Stimulated activated CD8-positive, alpha-beta memory T cell treated with anti-CD3 and anti-CD28 coated beads, Interleukin-4, amount 100 ng/mL, for 48 hours (primary cell): Measurements from ENCODE around the gene KRTAP3-1.
"Not testable (repeated sequence)": the region's sequence is repeated elsewhere in the genome, so short reads cannot be mapped to it uniquely, and the experiment has no call there.

Experiments used
- DNase-seq: peaks from one replicate; pipeline ENCODE4 v3.0.0-alpha.2; 2020

The KRTAP3-1 gene

DNA sequence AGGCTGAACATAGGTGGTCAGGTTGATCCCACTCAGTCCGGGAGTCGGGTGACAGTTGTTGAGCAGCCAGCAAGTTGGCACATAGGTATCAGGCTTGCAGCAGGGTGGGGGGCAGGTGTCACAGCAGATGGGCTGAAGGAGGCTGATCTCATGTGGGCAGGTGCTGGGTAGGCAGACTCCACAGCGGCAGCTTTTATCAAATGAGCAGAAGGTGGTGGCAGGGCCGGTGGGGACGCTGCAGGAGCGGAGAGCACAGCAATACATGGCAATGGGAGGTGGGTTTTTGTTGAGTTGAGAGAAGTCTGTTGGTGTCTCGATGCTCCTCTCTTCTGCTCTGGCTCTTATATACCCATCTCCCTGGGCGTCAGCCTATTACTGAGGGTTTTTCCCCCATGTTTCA lies at the start of gene KRTAP3-1:
TSS of gene KRTAP3-1 (minus strand) at position 318 of the 400 bp plus-strand sequence. CDS start at position 264, 54 bp downstream.
- no peak for DNase-seq

DNA sequence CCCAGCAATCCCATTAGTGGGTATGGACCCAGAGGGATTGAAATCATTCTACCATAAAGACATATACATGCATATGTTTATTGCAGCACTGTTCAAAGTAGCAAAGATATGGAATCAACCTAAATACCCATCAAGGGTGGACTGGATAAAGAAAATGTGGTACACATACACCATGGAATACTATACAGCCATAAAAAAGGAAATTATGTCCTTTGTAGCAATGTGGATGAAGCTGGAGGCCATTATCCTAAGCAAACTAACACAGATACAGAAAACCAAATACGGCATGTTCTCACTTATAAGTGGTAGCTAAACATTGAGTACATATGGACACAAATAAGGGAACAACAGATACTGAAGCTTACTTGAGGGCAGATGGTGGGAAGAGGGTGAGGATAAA lies 48.6 kb upstream of the KRTAP3-1 start:
- no peak for DNase-seq

DNA sequence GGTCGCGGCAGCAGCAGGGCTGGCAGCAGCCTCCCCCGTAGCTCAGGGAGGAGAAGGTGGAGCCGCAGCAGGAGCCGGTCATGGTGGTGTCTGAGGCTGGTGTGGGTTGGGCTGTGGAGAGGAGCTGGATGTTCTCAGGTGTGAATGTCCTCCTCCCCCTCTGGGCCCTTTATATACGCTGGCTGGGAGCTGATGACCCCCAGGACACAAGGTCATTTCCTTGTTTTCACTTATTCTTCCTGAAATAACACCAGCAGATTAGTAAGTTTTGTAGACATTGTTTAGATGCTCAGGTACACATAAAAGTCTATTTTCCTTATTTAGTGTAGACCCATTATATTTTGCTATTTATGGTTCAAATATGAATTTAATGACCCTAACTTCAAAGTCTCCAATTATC lies 46.2 kb upstream of the KRTAP3-1 start, which contains the start of gene KRTAP2-2:
TSS of gene KRTAP2-2 (minus strand) at position 101 of the 400 bp plus-strand sequence. CDS start at position 82, 19 bp downstream.
- not testable (repeated sequence) for DNase-seq

DNA sequence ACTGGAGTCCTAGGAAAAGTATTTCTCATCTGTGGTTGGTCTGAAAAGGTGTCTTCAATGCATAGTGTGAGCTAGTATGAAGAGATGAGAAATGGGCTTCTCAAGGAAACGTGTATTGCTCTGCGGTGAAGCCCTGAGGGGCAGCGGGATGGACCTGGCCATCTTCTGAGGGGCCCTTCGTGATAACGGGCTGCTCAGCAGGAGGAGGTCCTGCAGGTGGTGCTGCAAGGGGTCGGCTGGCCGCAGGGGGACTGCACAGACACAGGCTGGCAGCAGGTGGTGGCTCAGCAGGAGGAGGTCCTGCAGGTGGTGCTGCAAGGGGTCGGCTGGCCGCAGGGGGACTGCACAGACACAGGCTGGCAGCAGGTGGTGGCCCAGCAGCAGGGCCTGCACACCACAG lies 45.6 kb upstream of the KRTAP3-1 start:
- DNase-seq, result not testable (repeated sequence)

DNA sequence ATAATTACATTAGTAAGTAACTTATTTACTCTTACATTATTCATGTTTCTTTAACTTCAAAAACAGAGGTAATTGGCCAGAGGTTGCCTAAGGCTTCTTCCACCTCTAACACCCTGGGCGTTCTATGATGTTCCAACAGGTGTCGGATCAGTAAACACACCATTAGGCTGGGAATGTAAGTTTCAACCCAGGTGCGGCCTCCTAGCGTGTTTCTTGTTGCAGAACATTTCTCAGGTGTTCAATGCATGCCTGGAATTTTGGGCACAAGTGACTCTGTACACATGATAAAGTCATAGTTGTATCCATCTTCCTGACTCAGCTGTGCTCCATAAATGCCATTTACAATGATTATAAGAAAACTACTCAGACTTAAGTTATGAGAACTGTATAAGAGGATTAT lies 45.1 kb upstream of the KRTAP3-1 start:
- no peak for DNase-seq

DNA sequence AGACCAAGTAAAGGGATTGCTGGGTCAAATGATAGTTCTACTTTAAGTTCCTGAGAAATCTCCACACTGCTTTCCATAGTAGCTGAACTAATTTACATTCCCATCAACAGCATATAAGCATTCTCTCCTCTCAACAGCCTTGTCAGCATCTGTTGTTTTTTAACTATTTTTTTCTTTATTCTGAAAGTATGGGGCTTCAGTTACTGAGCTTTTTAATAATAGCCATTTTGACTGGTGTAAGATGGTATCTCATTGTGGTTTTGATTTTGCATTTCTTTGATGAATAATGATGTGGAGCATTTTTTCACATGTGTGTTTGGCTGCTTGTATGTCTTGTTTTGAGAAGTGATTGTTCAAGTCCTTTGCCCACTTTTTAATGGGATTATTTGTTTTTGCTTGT lies 43.6 kb upstream of the KRTAP3-1 start:
- DNase-seq, result no peak

DNA sequence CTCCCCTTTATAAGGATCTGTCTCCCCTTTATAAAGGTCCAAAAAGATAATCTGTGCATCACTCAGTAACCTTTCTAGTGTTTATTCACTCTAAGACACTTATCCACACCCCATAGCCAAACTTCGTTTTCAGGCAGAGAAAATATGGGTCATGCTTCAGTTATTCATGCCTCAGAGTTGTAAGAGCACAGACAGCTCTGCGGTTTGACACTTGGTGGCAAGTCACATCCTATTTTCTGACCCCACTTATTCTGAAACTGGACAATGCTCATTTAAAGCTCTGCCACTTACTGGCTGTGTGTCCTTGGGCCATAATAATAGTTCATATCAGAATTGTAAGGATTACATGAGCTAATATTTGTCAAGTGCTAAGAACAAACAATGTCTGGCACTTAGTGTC lies 40.2 kb upstream of the KRTAP3-1 start:
- DNase-seq, result no peak

DNA sequence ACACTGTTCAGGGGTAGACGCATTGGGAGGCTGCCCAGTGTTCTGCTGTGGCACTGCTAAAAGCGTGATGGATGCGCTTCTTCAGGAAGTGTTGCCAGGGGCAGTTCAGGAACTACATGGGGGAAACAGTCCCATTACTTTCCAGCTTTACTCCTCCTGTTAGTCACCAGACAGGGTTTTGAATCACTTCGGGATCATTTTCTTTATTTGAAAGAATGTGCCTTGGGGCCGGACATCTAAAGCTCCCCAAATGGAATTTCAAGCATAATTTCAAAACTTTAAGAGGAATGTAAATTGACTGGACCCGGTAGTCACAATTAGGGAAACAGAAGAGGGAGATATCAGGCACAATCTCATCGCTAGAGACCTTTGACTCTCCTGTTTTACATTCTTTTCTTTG lies 39.5 kb upstream of the KRTAP3-1 start:
- DNase-seq, result no peak

DNA sequence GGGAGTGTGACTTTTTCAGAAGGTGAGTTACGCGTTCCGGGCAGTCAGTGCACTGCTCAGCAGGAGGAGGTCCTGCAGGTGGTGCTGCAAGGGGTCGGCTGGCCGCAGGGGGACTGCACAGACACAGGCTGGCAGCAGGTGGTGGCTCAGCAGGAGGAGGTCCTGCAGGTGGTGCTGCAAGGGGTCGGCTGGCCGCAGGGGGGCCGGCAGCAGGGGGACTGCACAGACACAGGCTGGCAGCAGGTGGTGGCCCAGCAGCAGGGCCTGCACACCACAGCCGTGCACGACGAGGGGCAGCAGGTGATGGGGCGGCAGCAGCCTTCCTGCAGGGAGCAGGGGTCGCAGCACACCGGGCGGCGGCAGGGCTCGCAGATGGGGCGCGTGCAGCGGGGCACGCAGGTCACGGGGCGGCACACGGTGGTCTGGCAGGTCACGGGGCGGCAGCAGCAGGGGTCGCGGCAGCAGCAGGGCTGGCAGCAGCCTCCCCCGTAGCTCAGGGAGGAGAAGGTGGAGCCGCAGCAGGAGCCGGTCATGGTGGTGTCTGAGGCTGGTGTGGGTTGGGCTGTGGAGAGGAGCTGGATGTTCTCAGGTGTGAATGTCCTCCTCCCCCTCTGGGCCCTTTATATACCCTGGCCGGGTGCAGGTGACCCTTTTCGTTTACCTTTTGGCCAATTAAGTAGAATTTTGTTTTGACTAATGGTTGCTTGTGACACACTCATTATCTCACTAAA lies 38.0 kb upstream of the KRTAP3-1 start, which contains the start of gene KRTAP2-1:
TSS of gene KRTAP2-1 (minus strand) at position 582 of the 731 bp plus-strand sequence. CDS start at position 533, 49 bp downstream.
- not testable (repeated sequence) for DNase-seq

DNA sequence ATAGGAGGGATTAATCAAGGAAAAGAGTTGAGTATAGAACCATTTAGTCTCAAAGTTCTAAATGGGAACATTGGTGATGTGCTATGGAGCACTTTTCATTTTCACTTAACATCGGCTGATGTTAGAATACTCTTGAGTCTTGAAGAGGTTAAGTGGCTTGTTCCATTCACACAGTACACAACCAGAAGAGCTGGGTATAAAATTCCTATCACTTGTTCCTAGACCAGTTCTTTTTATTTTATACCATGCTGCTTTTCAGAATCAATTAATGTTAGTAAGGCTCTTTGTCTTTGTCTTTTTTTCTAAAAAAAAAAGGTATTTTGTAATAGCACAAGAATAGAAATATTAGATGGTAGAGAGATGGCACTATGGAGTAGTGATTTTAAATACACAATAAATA lies 34.0 kb upstream of the KRTAP3-1 start:
- no peak for DNase-seq

DNA sequence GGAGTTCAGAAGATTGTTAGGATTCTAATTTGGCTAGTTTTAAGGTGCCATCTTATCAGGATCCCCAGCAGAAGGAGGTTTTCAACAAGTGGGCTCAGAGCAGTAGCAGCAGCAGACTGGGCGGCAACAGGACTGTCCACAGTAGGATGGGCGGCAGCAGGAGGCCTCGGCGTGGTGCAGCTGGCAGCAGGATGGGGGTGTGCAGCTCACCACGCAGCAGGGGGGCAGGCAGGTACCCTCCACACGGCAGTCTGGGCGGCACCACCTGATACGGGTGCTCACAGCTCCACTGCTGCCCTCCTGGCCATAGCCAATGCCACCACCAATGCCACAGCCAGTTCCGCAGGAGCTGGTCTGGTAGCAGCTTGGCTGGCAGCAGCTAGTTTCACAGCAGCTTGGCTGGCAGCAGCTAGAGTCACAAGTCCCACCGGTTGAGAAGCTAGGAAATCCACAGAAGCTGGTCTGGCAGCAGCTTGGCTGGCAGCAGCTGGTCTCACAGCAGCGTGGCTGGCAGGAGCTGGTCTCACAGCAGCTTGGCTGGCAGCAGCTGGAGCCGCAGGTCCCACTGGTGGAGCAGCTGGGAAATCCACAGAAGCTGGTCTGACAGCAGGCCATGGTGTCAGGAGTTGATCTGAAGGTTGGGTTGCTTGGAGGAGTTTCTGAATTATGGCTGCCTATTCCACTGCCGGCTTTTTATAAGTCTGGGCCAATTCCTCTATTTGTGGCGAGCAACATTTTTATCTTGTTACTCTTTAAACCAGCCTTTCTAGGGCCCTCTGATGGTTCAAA lies 32.0 kb upstream of the KRTAP3-1 start, which contains the start of gene KRTAP1-1:
TSS of gene KRTAP1-1 (minus strand) at position 668 of the 789 bp plus-strand sequence. CDS start at position 615, 53 bp downstream.
- DNase-seq, result not testable (repeated sequence)

DNA sequence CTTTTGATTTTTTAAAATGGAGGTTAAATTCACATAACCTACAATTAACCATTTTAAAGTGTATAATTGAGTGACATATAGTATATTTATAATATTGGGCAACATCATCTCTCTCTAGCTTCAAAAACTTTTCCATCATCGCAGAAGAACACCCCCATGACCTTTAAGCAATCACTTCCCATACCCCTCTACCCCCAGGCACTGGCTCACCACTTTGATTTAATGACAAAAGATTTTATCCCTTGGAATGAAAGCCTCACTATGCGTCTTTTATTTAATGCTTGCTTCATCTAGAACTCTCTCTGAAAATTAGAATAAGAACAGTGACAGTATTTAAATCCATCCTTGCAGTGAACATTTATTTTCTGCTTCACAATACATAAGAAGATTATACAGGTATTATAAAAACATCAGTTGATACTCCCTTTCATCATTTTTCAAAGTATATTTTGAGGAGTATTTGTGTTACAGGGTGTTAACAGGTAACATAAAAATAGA lies 29.0 kb upstream of the KRTAP3-1 start:
- no peak for DNase-seq

DNA sequence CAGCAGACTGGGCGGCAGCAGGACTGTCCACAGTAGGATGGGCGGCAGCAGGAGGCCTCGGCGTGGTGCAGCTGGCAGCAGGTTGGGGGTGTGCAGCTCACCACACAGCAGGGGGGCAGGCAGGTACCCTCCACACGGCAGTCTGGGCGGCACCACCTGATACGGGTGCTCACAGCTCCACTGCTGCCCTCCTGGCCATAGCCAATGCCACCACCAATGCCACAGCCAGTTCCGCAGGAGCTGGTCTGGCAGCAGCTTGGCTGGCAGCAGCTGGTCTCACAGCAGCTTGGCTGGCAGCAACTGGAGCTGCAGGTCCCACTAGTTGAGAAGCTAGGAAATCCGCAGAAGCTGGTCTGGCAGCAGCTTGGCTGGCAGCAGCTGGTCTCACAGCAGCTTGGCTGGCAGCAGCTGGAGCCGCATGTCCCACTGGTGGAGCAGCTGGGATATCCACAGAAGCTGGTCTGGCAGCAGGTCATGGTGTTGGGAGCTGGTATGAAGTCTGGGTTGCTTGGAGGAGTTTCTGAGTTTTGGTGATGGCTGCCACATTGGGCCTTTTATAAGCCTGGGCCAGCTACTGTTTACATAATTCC lies 25.5 kb upstream of the KRTAP3-1 start, which contains the start of gene KRTAP1-3:
TSS of gene KRTAP1-3 (minus strand) at position 529 of the 590 bp plus-strand sequence. CDS start at position 476, 53 bp downstream.
- DNase-seq, result not testable (repeated sequence)

DNA sequence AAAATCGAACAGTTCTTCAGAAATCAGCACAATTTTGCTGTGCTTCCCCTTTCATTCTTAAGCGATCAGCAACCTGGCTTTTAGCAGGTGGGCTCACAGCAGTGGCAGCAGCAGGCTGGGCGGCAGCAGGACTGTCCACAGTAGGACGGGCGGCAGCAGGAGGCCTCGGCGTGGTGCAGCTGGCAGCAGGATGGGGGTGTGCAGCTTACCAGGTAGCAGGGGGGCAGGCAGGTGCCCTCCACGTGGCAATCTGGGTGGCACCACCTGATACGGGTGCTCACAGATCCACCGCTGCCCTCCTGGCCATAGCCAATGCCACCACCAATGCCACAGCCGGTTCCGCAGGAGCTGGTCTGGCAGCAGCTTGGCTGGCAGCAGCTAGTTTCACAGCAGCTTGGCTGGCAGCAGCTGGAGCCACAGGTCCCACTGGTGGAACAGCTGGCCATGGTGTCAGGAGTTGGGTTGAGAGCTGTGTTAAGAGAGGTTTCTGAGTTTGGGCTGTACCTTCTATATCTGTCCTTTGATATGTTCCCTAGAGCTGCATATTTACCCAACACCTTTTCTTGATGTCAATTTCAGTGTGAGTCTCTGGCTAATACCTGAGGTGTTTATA lies 20.8 kb upstream of the KRTAP3-1 start, which contains the start of gene KRTAP1-4:
TSS of gene KRTAP1-4 (minus strand) at position 563 of the 613 bp plus-strand sequence. CDS start at position 446, 117 bp downstream.
- no peak for DNase-seq

DNA sequence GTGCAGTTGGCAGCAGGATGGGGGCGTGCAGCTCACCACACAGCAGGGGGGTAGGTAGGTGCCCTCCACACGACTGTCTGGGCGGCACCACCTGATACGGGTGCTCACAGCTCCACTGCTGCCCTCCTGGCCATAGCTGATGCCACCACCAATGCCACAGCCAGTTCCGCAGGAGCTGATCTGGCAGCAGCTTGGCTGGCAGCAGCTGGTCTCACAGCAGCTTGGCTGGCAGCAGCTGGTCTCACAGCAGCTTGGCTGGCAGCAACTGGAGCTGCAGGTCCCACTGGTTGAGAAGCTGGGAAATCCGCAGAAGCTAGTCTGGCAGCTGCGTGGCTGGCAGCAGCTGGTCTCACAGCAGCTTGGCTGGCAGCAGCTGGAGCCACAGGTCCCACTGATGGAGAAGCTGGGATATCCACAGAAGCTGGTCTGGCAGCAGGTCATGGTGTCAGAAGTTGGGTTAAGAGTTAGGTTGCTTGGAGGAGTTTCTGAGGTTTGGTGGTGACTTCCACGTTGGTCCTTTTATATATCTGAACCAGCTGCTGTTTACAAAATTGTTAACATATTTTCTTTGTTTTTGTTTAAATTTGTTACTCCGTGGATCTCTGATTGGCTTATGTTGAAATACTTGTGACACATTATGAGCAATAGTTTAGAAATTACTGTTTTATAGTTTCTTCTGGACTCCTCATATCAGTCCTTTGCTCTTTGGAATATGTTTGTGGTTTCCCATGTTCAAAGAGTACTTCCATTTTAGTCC lies 18.0 kb upstream of the KRTAP3-1 start, which contains the start of gene KRTAP1-5:
TSS of gene KRTAP1-5 (minus strand) at position 494 of the 757 bp plus-strand sequence. CDS start at position 441, 53 bp downstream.
- DNase-seq, result no peak

DNA sequence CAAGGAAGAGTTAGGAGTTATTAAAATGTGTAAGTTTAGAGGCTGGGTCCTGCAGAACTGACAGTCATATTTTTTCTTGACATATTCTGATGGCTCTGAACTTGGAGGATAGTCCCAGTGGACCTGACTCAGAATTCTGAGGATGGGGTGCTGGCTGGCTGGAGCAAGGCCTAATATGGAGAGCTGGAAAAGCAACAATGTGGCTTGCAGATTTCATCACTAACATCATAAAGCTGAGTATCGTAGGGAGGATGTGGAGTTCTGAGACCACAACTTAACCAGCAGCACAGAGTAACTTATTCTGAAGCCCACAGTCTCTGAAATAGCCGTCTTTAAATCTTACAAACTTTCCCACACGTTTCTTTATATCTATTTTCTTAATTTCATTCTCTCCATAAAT lies 15.8 kb upstream of the KRTAP3-1 start:
- DNase-seq, result no peak

DNA sequence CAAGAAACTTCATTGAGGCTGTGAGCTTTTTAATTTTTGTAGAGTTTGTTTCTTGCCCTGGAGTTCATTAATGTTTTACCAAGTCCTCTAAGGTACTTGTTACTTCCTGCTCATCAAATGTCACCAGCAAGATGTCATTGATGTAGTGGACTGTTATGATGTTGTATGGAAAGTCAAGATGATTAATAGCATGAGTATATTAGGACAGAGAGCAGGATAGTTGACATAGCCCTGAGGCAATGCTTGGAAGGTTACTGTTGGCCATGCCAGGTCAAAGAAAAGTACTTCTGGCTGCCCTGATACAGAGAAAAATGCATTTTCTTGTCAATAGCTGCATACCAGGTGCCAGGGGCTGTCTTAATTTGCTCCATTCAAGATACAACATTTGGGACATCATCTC lies 11.4 kb upstream of the KRTAP3-1 start:
- DNase-seq, result no peak

DNA sequence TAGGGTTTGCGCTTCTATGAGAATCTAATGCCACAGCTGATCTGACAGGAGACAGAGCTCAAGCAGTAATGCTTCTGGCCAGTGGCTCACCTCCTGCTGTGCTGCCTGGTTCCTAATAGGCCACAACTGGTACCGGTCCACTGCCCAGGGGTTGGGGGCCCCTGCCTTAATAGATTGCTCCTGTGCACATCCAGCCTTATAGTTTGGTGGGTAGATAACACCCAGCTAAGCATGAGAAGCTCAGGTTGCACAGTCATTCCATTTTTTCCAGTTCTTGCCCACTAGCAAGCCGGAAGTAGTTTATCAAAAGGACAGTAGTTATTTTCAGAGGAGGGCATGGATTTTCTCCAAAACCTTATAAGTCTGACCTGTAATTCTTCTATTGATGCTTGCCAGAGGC lies 10.5 kb upstream of the KRTAP3-1 start:
- DNase-seq, result no peak

DNA sequence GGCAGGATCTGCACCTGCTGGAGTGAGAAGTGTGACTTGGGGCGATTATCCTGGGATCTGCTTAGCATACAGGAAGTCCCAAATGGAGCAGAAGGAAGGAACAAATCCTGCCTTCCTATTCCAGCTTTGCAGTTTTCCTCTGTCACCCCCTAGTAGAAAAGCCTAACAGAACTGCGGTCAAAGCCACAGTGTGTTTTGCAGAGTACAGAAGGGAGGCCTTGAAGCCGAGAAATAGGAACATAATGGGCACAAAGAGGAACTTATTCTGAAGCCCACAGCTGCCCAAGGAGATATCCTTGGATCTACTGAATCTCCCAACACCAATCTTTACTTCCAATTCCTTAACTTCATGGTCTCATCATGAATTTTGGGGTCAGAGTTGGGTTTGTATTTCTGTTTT lies 9.6 kb upstream of the KRTAP3-1 start:
- no peak for DNase-seq

DNA sequence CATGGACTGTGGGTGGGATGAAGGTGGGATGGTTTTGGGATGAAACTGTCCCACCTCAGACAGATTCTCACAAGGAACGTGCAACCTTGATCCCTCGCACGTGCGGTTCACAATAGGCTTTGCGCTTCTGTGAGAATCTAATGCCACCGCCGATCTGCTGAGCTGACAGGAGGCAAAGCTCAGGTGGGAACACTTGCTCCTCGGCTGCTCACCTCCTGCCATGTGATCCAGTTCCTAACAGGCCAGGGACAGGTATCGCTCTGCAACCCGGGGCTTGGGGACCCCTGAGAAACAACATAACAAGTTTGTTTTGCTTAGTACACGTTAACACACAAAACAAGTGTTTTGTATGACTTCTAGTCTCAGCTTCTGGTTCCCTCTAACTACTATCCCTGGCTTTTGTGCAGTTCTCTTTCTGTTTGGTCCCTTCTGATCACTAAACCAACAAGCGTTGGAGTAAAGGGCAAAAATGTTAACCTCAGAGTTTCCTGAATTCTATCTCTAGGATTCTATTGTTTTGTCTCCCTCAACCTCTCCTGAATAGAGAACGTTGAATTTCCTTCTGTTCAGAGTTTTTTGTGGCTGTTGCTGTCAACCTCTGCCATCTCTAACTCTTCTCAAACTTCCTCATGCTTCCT lies 7.8 kb upstream of the KRTAP3-1 start:
- no peak for DNase-seq

DNA sequence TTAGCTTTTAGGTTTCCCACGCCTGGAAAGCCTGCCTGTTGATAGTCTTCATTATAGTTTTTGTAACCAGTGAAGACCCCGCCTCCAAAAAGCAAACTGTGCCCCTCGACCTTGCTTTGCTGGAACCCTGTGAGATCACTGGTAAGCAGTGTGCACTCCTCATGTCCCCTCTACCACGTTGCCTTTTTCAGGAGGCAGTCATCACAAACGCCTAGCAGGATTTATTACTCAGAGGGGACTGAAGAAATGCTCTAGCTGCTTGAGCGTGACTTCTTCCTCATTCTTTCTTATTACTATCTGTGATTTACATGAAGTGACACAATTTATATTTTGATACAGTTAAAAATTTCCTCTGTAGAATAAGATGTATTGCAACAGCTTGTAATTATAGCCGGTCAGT lies 6.5 kb upstream of the KRTAP3-1 start:
- DNase-seq, result no peak
